Measurements from ENCODE around the gene SERAC1.

- TF ChIP-seq TAF1 (IDR thresholded peaks at IDR 0.05; ENCODE audit: borderline replicate concordance, insufficient read depth, low read length) (no peak), SIN3A (IDR thresholded peaks at IDR 0.05; ENCODE audit: borderline replicate concordance, insufficient read depth, low read length) (no peak), REST (IDR thresholded peaks at IDR 0.05; ENCODE audit: insufficient read depth in 1 of 2, low read depth in 2 of 2, low read length in 2 of 2) (no peak), POLR2AphosphoS5 (IDR thresholded peaks at IDR 0.05; ENCODE audit: low read depth, low read length) (no peak)
These were observed 75.3 kb downstream of the SERAC1 start for GRCh38 chr6:158092806-158093205.

Data from PFSK-1 (cell line).